K562 (cell line): ENCODE results near the gene TTC9C. TPM values are rescaled to one million over a fixed set of nuclear protein-coding genes. Genes with fewer than 3 reads are reported as not detected.
A peak's percentile ranks its signal among the peaks of the same experiment; 100 is the strongest.

Source experiments
- CBFB ChIP-seq: sonication (generic); formaldehyde crosslinking; IDR thresholded peaks from 2 replicates; pipeline ENCODE4 v1.4.0; 2020; ENCODE audit warnings: mild to moderate bottlenecking, missing genetic modification reagents
- CTBP1 ChIP-seq: fragments of 450-650 bp; IDR thresholded peaks from 2 replicates; pipeline ENCODE4 v1.6.1; 2016; ENCODE audit warnings: borderline replicate concordance
- ESRRB ChIP-seq: fragments of 250-450 bp; sonication (Bioruptor Pico); IDR thresholded peaks from 2 replicates; pipeline ENCODE4 v1.5.0; 2020; ENCODE audit warnings: mild to moderate bottlenecking, moderate library complexity, borderline replicate concordance
- FOXP1 ChIP-seq: sonication (generic); formaldehyde crosslinking; IDR thresholded peaks from 2 replicates; pipeline ENCODE4 v1.8.0; 2022; ENCODE audit warnings: mild to moderate bottlenecking, missing genetic modification reagents
- HLTF ChIP-seq: fragments of 450-650 bp; IDR thresholded peaks from 2 replicates; pipeline ENCODE4 v1.6.1; 2016
- KAT7 ChIP-seq: sonication (generic); formaldehyde crosslinking; IDR thresholded peaks from 2 replicates; pipeline ENCODE4 v1.8.0; 2022; ENCODE audit warnings: missing genetic modification reagents, mild to moderate bottlenecking, borderline replicate concordance
- KDM4B ChIP-seq, 2 experiments: fragments of 450-650 bp in 1 of 2; sonication (generic) in 1 of 2; IDR thresholded peaks; 2 replicates each; pipeline ENCODE4 v1.6.1; 2016 to 2017; ENCODE audit warnings: borderline replicate concordance in 2 of 2, antibody characterized with exemption in 1 of 2, low read depth in 1 of 2, mild to moderate bottlenecking in 1 of 2
- NONO ChIP-seq, 2 experiments: fragments of 200-400 bp in 1 of 2; fragments of 450-650 bp in 1 of 2; formaldehyde crosslinking in 1 of 2; IDR thresholded peaks; 2 replicates each; pipeline ENCODE4 v1.6.1; 2017; ENCODE audit warnings: low read depth in 2 of 2, mild to moderate bottlenecking in 2 of 2, moderate library complexity in 2 of 2, low read length in 1 of 2
- PHB ChIP-seq: fragments of 250-450 bp; sonication (Bioruptor Pico); IDR thresholded peaks from 2 replicates; pipeline ENCODE4 v1.5.0; 2021
- PML ChIP-seq: IDR thresholded peaks from 2 replicates; pipeline ENCODE4 v1.6.1; 2012; ENCODE audit warnings: low read length, inconsistent platforms
- POLR2AphosphoS2 ChIP-seq: IDR thresholded peaks from 2 replicates; pipeline ENCODE4 v1.6.1; 2012; ENCODE audit warnings: low read length, improper control_type of control experiment
- POLR2G ChIP-seq: fragments of 200-400 bp; formaldehyde crosslinking; IDR thresholded peaks from 2 replicates; pipeline ENCODE4 v1.6.1; 2017; ENCODE audit warnings: low read depth, mild to moderate bottlenecking, antibody characterized with exemption, low read length, moderate library complexity
- SIN3B ChIP-seq: fragments of 450-650 bp; IDR thresholded peaks from 2 replicates; pipeline ENCODE4 v1.6.1; 2017; ENCODE audit warnings: low read depth, mild to moderate bottlenecking, moderate library complexity
- U2AF1 ChIP-seq: fragments of 200-400 bp; formaldehyde crosslinking; optimal IDR thresholded peaks from 2 replicates; pipeline ENCODE3; 2017; ENCODE audit warnings: mild to moderate bottlenecking, low read depth, low read length, moderate library complexity
- ZNF695 ChIP-seq: fragments of 450-650 bp; formaldehyde crosslinking; IDR thresholded peaks from 2 replicates; pipeline ENCODE4 v1.4.0; 2020; ENCODE audit warnings: mild to moderate bottlenecking, moderate library complexity
- ZNF766 ChIP-seq: fragments of 200-800 bp; sonication (Bioruptor generic); conservative IDR thresholded peaks from 2 replicates; pipeline ENCODE4 v1.6.1; 2016; ENCODE audit warnings: missing genetic modification characterization, missing compliant biosample characterization
- polyA plus RNA-seq, 8 experiments: library from polyadenylated mRNA; depleted of rRNA in 4 of 8; stranded (reverse) in 5 of 8; unstranded in 3 of 8; fragments of >200 nt; fragmentation: Nextera tagmentation in 2 of 8; fragmentation: Illumina TruSeq in 1 of 8; extraction: Ambion mirVana in 2 of 8; extraction: Trizol in 1 of 8; gene quantifications; 2 replicates each; pipeline versions ENCODE4 v1.2.1 to v1.2.3, GENCODE V29; 2011 to 2014; ENCODE audit warnings: inconsistent platforms in 1 of 8, missing spikeins in 1 of 8
- total RNA-seq, 7 experiments: library from RNA; depleted of rRNA in 6 of 7; stranded (reverse); fragments of >200 nt in 6 of 7; fragmentation: Illumina TruSeq in 2 of 7; extraction: Trizol in 2 of 7; gene quantifications; 2 replicates each; pipeline versions ENCODE4 v1.2.1 to v1.2.3, GENCODE V29; 2011 to 2021; ENCODE audit warnings: low replicate concordance in 1 of 7
- TF ChIP-seq, protein P1 (sequence below): sonication (generic); IDR thresholded peaks from 2 replicates; pipeline ENCODE4 v1.6.1; 2016
- TF ChIP-seq, protein P2 (sequence below), 2 experiments: fragments of 450-650 bp; IDR thresholded peaks; 2 replicates each; pipeline ENCODE4 v1.6.1; 2016
- TF ChIP-seq, protein P3 (sequence below): sonication (generic); formaldehyde crosslinking; IDR thresholded peaks from 2 replicates; pipeline ENCODE4 v1.8.0; 2023; ENCODE audit warnings: mild to moderate bottlenecking, missing genetic modification reagents
- TF ChIP-seq, protein P4 (sequence below), 3 experiments: fragments of 200-800 bp in 1 of 3; fragments of 250-450 bp in 1 of 3; fragments of 450-650 bp in 1 of 3; sonication (Bioruptor Pico) in 1 of 3; sonication (Bioruptor generic) in 1 of 3; formaldehyde crosslinking in 1 of 3; IDR thresholded peaks; 2 replicates each; pipeline versions ENCODE4 v1.6.1 to v1.8.0; 2016 to 2022; ENCODE audit warnings: mild to moderate bottlenecking in 2 of 3, missing genetic modification characterization in 2 of 3, missing compliant biosample characterization in 1 of 3, moderate library complexity in 1 of 3

TTC9C gene
- total and polyA plus RNA-seq, 9 of the 15 experiments (the other 6 are each of a cell fraction or from before 2014, with no cell fraction given) = 32.8 to 59.0 (median 37.1) TPM

DNA sequence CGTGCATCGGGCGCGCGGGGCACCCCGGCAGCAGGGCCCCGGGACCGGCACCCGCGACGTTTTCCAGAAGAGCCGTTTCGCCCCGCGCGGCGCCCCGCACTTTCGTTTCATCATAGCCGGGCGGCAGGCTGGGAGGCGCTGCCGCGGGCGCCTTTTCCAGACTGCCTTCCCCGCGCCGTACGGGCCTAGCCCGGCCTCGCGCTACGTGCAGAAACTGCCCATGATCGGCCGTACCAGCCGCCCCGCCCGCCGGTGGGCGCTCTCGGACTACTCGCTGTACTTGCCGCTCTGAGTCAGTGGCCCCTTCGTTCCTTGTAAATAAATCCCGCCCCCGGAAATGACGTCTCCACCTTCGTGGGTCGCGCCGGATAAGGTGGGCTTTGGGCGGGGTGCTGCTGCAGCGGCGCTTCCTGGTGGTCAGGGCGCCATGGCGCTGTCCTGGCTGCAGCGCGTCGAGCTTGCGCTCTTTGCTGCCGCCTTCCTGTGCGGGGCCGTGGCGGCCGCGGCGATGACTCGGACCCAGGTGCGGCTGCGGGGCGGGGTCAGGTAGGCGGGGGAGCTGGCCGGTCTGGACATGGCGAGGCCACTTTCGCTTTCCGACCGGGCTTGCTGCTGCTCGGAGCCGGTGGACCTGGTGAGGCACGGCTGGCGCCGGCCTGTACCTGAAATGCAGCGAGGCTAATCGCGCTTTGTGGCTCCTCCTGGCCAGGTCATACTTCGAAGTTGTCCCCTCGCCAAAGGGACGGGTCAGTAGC is 58.9 kb downstream of the TTC9C start, which contains the start of gene TMEM179B (continued):
- TF ChIP-seq, protein P1, sequence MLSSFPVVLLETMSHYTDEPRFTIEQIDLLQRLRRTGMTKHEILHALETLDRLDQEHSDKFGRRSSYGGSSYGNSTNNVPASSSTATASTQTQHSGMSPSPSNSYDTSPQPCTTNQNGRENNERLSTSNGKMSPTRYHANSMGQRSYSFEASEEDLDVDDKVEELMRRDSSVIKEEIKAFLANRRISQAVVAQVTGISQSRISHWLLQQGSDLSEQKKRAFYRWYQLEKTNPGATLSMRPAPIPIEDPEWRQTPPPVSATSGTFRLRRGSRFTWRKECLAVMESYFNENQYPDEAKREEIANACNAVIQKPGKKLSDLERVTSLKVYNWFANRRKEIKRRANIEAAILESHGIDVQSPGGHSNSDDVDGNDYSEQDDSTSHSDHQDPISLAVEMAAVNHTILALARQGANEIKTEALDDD = no peak
- peak; percentile 66 for TF ChIP-seq SIN3B
- TF ChIP-seq, protein P2, sequence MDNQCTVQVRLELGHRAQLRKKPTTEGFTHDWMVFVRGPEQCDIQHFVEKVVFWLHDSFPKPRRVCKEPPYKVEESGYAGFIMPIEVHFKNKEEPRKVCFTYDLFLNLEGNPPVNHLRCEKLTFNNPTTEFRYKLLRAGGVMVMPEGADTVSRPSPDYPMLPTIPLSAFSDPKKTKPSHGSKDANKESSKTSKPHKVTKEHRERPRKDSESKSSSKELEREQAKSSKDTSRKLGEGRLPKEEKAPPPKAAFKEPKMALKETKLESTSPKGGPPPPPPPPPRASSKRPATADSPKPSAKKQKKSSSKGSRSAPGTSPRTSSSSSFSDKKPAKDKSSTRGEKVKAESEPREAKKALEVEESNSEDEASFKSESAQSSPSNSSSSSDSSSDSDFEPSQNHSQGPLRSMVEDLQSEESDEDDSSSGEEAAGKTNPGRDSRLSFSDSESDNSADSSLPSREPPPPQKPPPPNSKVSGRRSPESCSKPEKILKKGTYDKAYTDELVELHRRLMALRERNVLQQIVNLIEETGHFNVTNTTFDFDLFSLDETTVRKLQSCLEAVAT (IDR thresholded peaks at IDR 0.05) = peak in 1 of 2 experiments; percentile 49; a peak in 2 of 4 replicates
- TF ChIP-seq POLR2G = peak; percentile 98
- peak; percentile 11 for TF ChIP-seq U2AF1
- peak in 1 of 2 experiments; percentile 89; a peak in 1 of 4 replicates for TF ChIP-seq KDM4B (IDR thresholded peaks at IDR 0.05; ENCODE audit: borderline replicate concordance in 2 of 2, low read depth in 1 of 2)
- peak; percentile 52; the same call in 1 of the 2 replicates for TF ChIP-seq FOXP1 (CRISPR knock-in tag)
- TF ChIP-seq KAT7 (CRISPR knock-in tag) = peak; percentile 34; the same call in 1 of the 2 replicates
- TF ChIP-seq ESRRB = no peak
- TF ChIP-seq PML = peak; percentile 87
- TF ChIP-seq ZNF766 = 0 out of 2 replicates have a peak, but pooled peaks have one; percentile 64
- TF ChIP-seq, protein P3, sequence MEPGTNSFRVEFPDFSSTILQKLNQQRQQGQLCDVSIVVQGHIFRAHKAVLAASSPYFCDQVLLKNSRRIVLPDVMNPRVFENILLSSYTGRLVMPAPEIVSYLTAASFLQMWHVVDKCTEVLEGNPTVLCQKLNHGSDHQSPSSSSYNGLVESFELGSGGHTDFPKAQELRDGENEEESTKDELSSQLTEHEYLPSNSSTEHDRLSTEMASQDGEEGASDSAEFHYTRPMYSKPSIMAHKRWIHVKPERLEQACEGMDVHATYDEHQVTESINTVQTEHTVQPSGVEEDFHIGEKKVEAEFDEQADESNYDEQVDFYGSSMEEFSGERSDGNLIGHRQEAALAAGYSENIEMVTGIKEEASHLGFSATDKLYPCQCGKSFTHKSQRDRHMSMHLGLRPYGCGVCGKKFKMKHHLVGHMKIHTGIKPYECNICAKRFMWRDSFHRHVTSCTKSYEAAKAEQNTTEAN (CRISPR knock-in tag) = 0 out of 2 replicates have a peak, but pooled peaks have one; percentile 20
- peak; percentile 99 for TF ChIP-seq POLR2AphosphoS2
- TF ChIP-seq, protein P4, sequence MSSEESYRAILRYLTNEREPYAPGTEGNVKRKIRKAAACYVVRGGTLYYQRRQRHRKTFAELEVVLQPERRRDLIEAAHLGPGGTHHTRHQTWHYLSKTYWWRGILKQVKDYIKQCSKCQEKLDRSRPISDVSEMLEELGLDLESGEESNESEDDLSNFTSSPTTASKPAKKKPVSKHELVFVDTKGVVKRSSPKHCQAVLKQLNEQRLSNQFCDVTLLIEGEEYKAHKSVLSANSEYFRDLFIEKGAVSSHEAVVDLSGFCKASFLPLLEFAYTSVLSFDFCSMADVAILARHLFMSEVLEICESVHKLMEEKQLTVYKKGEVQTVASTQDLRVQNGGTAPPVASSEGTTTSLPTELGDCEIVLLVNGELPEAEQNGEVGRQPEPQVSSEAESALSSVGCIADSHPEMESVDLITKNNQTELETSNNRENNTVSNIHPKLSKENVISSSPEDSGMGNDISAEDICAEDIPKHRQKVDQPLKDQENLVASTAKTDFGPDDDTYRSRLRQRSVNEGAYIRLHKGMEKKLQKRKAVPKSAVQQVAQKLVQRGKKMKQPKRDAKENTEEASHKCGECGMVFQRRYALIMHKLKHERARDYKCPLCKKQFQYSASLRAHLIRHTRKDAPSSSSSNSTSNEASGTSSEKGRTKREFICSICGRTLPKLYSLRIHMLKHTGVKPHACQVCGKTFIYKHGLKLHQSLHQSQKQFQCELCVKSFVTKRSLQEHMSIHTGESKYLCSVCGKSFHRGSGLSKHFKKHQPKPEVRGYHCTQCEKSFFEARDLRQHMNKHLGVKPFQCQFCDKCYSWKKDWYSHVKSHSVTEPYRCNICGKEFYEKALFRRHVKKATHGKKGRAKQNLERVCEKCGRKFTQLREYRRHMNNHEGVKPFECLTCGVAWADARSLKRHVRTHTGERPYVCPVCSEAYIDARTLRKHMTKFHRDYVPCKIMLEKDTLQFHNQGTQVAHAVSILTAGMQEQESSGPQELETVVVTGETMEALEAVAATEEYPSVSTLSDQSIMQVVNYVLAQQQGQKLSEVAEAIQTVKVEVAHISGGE (CRISPR knock-in tag; IDR thresholded peaks at IDR 0.05) = peak in 2 of 3 experiments; percentile 51 to 87; a peak in 3 of 6 replicates
- peak; percentile 72; the same call in 1 of the 2 replicates for TF ChIP-seq HLTF
- peak; percentile 17; the same call in 1 of the 2 replicates for TF ChIP-seq PHB (CRISPR knock-in tag)
- peak; percentile 64; the same call in 1 of the 2 replicates for TF ChIP-seq CBFB (CRISPR knock-in tag)
- TF ChIP-seq ZNF695 = peak; percentile 10; the same call in 1 of the 2 replicates
- TF ChIP-seq NONO (IDR thresholded peaks at IDR 0.05; ENCODE audit: low read depth in 2 of 2, low read length in 1 of 2) = peak; percentile 50 to 68; a peak in 2 of 4 replicates
- peak; percentile 94 for TF ChIP-seq CTBP1
